OCI-LY1 (cell line): ENCODE measurements around the gene FDX1.

Experiments used
- H2AFZ ChIP-seq: fragments of 200-600 bp; sonication (generic), shearing (Covaris generic); 2 replicates; pipeline ENCODE4 v1.6.0; 2014; ENCODE audit warnings: antibody characterized with exemption, mild to moderate bottlenecking, low read length
- H3F3A ChIP-seq: fragments of 200-600 bp; sonication (generic), shearing (Covaris generic); 2 replicates; pipeline ENCODE4 v1.6.0; 2014; ENCODE audit warnings: mild to moderate bottlenecking, antibody characterized with exemption, low read length, moderate library complexity; ENCODE audit not compliant: insufficient read depth
- H3K27ac ChIP-seq: fragments of 200-600 bp; sonication (generic); 2 replicates; pipeline ENCODE4 v1.5.1; 2014; ENCODE audit warnings: low read length, mixed run types, mild to moderate bottlenecking, low read depth; ENCODE audit not compliant: poor library complexity, severe bottlenecking
- H3K27me3 ChIP-seq: fragments of 200-600 bp; sonication (generic); 2 replicates; pipeline ENCODE4 v1.6.0; 2014; ENCODE audit warnings: antibody characterized with exemption, mild to moderate bottlenecking, low read length, moderate library complexity; ENCODE audit not compliant: insufficient read depth
- H3K36me3 ChIP-seq: fragments of 200-600 bp; sonication (generic); 2 replicates; pipeline ENCODE4 v1.6.1; 2014; ENCODE audit warnings: mild to moderate bottlenecking, antibody characterized with exemption, low read length, moderate library complexity, mixed read lengths; ENCODE audit not compliant: insufficient read depth
- H3K4me1 ChIP-seq: fragments of 200-600 bp; sonication (generic); 2 replicates; pipeline ENCODE4 v1.5.1; 2014; ENCODE audit warnings: mild to moderate bottlenecking, low read length, moderate library complexity; ENCODE audit not compliant: insufficient read depth, severe bottlenecking
- H3K4me2 ChIP-seq: fragments of 200-600 bp; sonication (generic), shearing (Covaris generic); 2 replicates; pipeline ENCODE4 v1.6.1; 2014; ENCODE audit warnings: low read length
- H3K4me3 ChIP-seq: fragments of 200-600 bp; sonication (generic); 2 replicates; pipeline ENCODE4 v1.5.1; 2014; ENCODE audit warnings: low read length, low read depth, mild to moderate bottlenecking, mixed read lengths; ENCODE audit not compliant: poor library complexity, severe bottlenecking
- H3K79me2 ChIP-seq: fragments of 200-600 bp; shearing (Covaris generic); 2 replicates; pipeline ENCODE4 v1.6.1; 2016; ENCODE audit warnings: mixed run types, low read length, mixed read lengths; ENCODE audit not compliant: insufficient read depth
- H3K9ac ChIP-seq: fragments of 200-600 bp; sonication (generic), shearing (Covaris generic); 2 replicates; pipeline ENCODE4 v1.6.1; 2014; ENCODE audit warnings: mild to moderate bottlenecking, low read length, mixed read lengths
- H3K9me2 ChIP-seq: fragments of 200-600 bp; sonication (generic), shearing (Covaris generic); 2 replicates; pipeline ENCODE4 v1.6.1; 2014; ENCODE audit warnings: low read depth, mild to moderate bottlenecking, low read length, mixed read lengths
- H3K9me3 ChIP-seq: fragments of 200-600 bp; shearing (Covaris generic); 2 replicates; pipeline ENCODE4 v1.6.1; 2014; ENCODE audit warnings: low read length, mixed read lengths
- H4K20me1 ChIP-seq: fragments of 200-600 bp; sonication (generic), shearing (Covaris generic); 2 replicates; pipeline ENCODE4 v1.6.0; 2016; ENCODE audit warnings: mild to moderate bottlenecking, low read length; ENCODE audit not compliant: insufficient read depth
- EZH2 ChIP-seq: fragments of 200-600 bp; sonication (generic), shearing (Covaris generic); IDR thresholded peaks from 2 replicates; pipeline ENCODE4 v1.8.0; 2017; ENCODE audit warnings: borderline replicate concordance, mixed run types, mild to moderate bottlenecking, antibody characterized with exemption, low read length, moderate library complexity, mixed read lengths
- TF ChIP-seq, protein P1 (sequence below): fragments of 200-600 bp; sonication (generic), shearing (Covaris generic); IDR thresholded peaks from 2 replicates; pipeline ENCODE4 v1.5.1; 2017; ENCODE audit warnings: mild to moderate bottlenecking, antibody characterized with exemption, low read length, moderate library complexity, mixed read lengths

Gene FDX1

DNA sequence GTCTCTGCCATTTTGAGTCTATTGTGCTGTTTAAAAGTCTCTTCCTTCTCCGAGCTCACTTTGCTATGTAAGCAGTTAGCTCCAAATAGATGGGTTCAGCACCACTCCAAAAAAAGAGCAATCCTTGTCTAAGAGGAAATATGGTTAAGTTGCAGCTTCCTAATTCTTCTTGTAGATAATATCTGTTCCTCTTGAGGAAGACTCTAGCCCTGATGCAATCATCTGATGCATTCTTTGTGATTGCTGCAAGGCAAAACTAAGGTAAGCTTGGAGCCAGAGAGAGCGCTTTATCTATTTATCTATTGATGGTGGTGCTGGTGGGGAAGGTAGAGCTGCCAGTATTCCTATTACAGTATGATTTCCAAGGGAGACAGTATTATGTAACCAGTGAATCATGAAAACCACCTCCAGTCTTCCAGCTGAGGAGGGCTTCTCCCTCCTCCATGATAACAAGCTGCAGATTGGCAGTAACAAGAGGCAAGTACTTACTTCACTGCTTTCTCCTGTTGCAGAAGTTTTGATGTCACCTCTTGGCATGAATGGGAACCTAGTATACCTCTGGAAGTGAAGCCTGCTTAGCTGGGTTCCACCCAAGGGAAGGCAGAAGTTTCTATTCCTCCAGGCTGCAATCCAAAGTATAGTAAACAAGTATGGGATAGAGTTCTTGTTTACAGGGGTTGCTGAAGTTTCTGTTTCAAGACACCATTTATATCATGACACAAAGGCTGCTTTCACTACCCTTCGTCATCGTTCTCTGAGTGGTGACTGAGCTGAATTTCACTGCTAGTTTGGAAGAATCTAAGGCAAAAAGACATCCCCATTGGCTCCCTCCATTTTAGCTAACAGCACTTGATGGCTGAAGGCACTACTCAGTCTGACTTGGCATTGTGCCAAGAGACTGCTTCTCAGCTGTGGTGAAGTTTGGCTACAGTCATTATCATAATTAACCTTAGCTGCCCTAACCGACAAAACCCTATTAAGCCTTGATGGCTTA, 49.7 kb downstream of the FDX1 start:
- no peaks in the 10 kb centered on the region for H3F3A ChIP-seq
- no peaks in the 10 kb centered on the region for H4K20me1 ChIP-seq
- H3K9ac ChIP-seq: no peak overlapping the region
- H3K27ac ChIP-seq: no peak overlapping the region
- no peak overlapping the region for H2AFZ ChIP-seq
- no peaks in the 10 kb centered on the region for H3K9me3 ChIP-seq
- no peaks in the 10 kb centered on the region for H3K79me2 ChIP-seq
- peak overlapping the region; percentile 10; the same call in 1 of the 2 replicates for H3K4me2 ChIP-seq
- H3K27me3 ChIP-seq: no peaks in the 10 kb centered on the region
- H3K9me2 ChIP-seq: no peaks in the 10 kb centered on the region
- H3K4me1 ChIP-seq: peaks cover 14% of the 10 kb centered on the region
- H3K4me3 ChIP-seq: no peak overlapping the region
- no peak for TF ChIP-seq EZH2
- TF ChIP-seq, protein P1, sequence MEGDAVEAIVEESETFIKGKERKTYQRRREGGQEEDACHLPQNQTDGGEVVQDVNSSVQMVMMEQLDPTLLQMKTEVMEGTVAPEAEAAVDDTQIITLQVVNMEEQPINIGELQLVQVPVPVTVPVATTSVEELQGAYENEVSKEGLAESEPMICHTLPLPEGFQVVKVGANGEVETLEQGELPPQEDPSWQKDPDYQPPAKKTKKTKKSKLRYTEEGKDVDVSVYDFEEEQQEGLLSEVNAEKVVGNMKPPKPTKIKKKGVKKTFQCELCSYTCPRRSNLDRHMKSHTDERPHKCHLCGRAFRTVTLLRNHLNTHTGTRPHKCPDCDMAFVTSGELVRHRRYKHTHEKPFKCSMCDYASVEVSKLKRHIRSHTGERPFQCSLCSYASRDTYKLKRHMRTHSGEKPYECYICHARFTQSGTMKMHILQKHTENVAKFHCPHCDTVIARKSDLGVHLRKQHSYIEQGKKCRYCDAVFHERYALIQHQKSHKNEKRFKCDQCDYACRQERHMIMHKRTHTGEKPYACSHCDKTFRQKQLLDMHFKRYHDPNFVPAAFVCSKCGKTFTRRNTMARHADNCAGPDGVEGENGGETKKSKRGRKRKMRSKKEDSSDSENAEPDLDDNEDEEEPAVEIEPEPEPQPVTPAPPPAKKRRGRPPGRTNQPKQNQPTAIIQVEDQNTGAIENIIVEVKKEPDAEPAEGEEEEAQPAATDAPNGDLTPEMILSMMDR: no peak
- H3K36me3 ChIP-seq: no peaks in the 10 kb centered on the region

DNA sequence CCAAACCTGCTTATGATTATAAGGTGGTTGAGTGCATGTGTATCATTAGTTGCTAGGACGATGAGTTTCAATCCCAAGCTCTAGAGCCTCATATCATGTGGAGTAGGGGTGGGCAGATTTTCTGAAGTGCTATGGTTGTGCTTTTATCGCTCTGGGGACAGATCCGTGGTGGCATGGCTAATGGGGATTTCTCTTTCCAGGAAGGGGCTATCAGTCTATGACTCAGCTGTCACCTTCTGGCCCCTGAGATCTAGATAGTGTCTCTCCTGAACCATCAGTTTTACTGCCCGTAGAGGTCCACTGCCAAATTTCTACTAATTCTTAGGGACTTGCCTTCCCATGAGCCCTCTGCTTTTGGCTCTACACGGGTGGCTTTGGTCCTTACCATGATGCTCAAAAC, 51.8 kb downstream of the FDX1 start:
- H3K36me3 ChIP-seq: no peaks in the 10 kb centered on the region
- no peak overlapping the region for H3K4me3 ChIP-seq
- peaks cover 14% of the 10 kb centered on the region for H3K4me1 ChIP-seq
- no peaks in the 10 kb centered on the region for H4K20me1 ChIP-seq
- H3K79me2 ChIP-seq: no peaks in the 10 kb centered on the region
- H3K27me3 ChIP-seq: no peaks in the 10 kb centered on the region
- H3K9me3 ChIP-seq: no peaks in the 10 kb centered on the region
- H2AFZ ChIP-seq: no peak overlapping the region
- no peaks in the 10 kb centered on the region for H3F3A ChIP-seq
- no peak overlapping the region for H3K9ac ChIP-seq
- H3K9me2 ChIP-seq: no peaks in the 10 kb centered on the region
- H3K4me2 ChIP-seq: no peak overlapping the region
- no peak overlapping the region for H3K27ac ChIP-seq
- TF ChIP-seq, protein P1: no peak
- TF ChIP-seq EZH2: no peak

DNA sequence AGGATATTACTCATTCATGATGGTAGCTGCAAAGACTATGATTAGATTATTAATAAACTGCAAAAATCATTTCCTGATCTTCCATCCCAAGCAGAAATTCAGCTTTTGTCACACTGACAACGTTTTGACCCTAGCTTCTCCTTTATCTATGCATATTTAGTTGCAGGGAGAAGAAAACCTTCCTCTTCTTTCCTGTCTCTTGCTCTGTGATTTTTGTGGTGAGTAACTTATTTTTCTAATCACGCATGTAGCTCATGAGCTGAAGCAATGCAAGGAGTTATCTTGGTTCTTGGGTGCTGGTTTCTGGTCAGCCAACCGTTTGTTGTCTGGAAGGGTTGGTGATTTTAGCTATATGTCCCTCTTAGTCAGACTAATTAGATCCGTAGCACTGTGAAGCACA, 56.4 kb downstream of the FDX1 start:
- no peak for TF ChIP-seq EZH2
- TF ChIP-seq, protein P1: no peak
- Histone ChIP-seq H3F3A (no peaks in the 10 kb centered on the region), H3K9me2 (no peaks in the 10 kb centered on the region), H3K4me3 (no peak overlapping the region), H3K79me2 (no peaks in the 10 kb centered on the region), H3K9ac (no peak overlapping the region), H4K20me1 (no peaks in the 10 kb centered on the region), H3K36me3 (no peaks in the 10 kb centered on the region), H3K27me3 (no peaks in the 10 kb centered on the region), H3K27ac (no peak overlapping the region), H3K4me2 (no peak overlapping the region), H3K9me3 (no peaks in the 10 kb centered on the region), H3K4me1 (no peaks in the 10 kb centered on the region), H2AFZ (no peak overlapping the region)
